HG03439 (cell line): ENCODE data around the gene THG1L.
"Not testable (repeated sequence)": the region's sequence is repeated elsewhere in the genome, so short reads cannot be mapped to it uniquely, and the experiment has no call there.

Source experiments
- ATAC-seq: cut with Tn5 transposase; IDR thresholded peaks from one replicate; pipeline ENCODE4 v1.9.1; 2021; ENCODE audit warnings: mild to moderate bottlenecking, moderate library complexity; ENCODE audit not compliant: unreplicated experiment

The THG1L gene

GRCh38 chr5:157726607-157727006 lies 4.6 kb upstream of the THG1L start:
- ATAC-seq, result not testable (repeated sequence)

- ATAC-seq, result not testable (repeated sequence)
Observed at GRCh38 chr5:157727858-157728257, 3.4 kb upstream of the THG1L start.

- ATAC-seq, result peak; percentile 73
Observed at GRCh38 chr5:157729858-157730257, 1.4 kb upstream of the THG1L start.

GRCh38 chr5:157730900-157731271 lies 334 bp upstream of the THG1L start:
- ATAC-seq, result no peak

- no peak for ATAC-seq
Observed at GRCh38 chr5:157732130-157732514, 902 bp downstream of the THG1L start.

GRCh38 chr5:157732596-157733262 lies 1.5 kb downstream of the THG1L start:
- ATAC-seq, result no peak

GRCh38 chr5:157734436-157734835 lies 3.2 kb downstream of the THG1L start:
- no peak for ATAC-seq

- ATAC-seq, result no peak
Observed at GRCh38 chr5:157735991-157736390, 4.8 kb downstream of the THG1L start.

- ATAC-seq, result no peak
Observed at GRCh38 chr5:157739388-157740228, 8.4 kb downstream of the THG1L start.

GRCh38 chr5:157740229-157740610 lies 9.0 kb downstream of the THG1L start:
- no peak for ATAC-seq

GRCh38 chr5:157741131-157741530 lies 9.9 kb downstream of the THG1L start:
- no peak for ATAC-seq

- peak; percentile 92 for ATAC-seq
Observed at GRCh38 chr5:157743163-157744050, 12.2 kb downstream of the THG1L start, which contains the start of gene LSM11. LSM11 (plus strand) TSS chr5:157743712; CDS start chr5:157743751, 39 bp downstream.

- peak; percentile 24 for ATAC-seq
Observed at GRCh38 chr5:157744051-157745011, 13.1 kb downstream of the THG1L start.

- ATAC-seq, result no peak
Observed at GRCh38 chr5:157745041-157745456, 13.8 kb downstream of the THG1L start.

GRCh38 chr5:157747173-157747740 lies 16.0 kb downstream of the THG1L start:
- no peak for ATAC-seq

GRCh38 chr5:157747766-157748700 lies 16.8 kb downstream of the THG1L start:
- ATAC-seq, result no peak

- no peak for ATAC-seq
Observed at GRCh38 chr5:157748760-157749461, 17.7 kb downstream of the THG1L start.

GRCh38 chr5:157749462-157749799 lies 18.2 kb downstream of the THG1L start:
- ATAC-seq, result no peak
